HEK293T (cell line): ENCODE measurements around the gene DUSP10.

ENCODE experiments used
- BHLHE40 ChIP-seq: fragments of 450-650 bp; IDR thresholded peaks from 2 replicates; pipeline ENCODE4 v1.6.1; 2016; ENCODE audit warnings: mild to moderate bottlenecking, moderate library complexity, borderline replicate concordance
- ELF4 ChIP-seq: fragments of 450-650 bp; IDR thresholded peaks from 2 replicates; pipeline ENCODE4 v1.6.1; 2017; ENCODE audit warnings: antibody characterized with exemption
- FOXA1 ChIP-seq: fragments of 450-650 bp; IDR thresholded peaks from 2 replicates; pipeline ENCODE4 v1.6.1; 2016; ENCODE audit warnings: mild to moderate bottlenecking
- FOXM1 ChIP-seq: fragments of 450-650 bp; IDR thresholded peaks from 2 replicates; pipeline ENCODE4 v1.6.1; 2017; ENCODE audit warnings: mild to moderate bottlenecking, borderline replicate concordance
- LEF1 ChIP-seq: fragments of 450-650 bp; IDR thresholded peaks from 2 replicates; pipeline ENCODE4 v1.6.1; 2017; ENCODE audit warnings: mild to moderate bottlenecking, borderline replicate concordance
- NFRKB ChIP-seq: fragments of 450-650 bp; IDR thresholded peaks from 2 replicates; pipeline ENCODE4 v1.6.1; 2016; ENCODE audit warnings: mild to moderate bottlenecking, moderate library complexity
- SP1 ChIP-seq: fragments of 450-650 bp; IDR thresholded peaks from 2 replicates; pipeline ENCODE4 v1.6.1; 2017
- SUZ12 ChIP-seq: fragments of 450-650 bp; IDR thresholded peaks from 2 replicates; pipeline ENCODE4 v1.6.1; 2016; ENCODE audit warnings: mild to moderate bottlenecking
- TARDBP ChIP-seq: fragments of 450-650 bp; IDR thresholded peaks from 2 replicates; pipeline ENCODE4 v1.6.1; 2016
- TF ChIP-seq, protein P1 (sequence below): fragments of 450-650 bp; IDR thresholded peaks from 2 replicates; pipeline ENCODE4 v1.6.1; 2016

DNA sequence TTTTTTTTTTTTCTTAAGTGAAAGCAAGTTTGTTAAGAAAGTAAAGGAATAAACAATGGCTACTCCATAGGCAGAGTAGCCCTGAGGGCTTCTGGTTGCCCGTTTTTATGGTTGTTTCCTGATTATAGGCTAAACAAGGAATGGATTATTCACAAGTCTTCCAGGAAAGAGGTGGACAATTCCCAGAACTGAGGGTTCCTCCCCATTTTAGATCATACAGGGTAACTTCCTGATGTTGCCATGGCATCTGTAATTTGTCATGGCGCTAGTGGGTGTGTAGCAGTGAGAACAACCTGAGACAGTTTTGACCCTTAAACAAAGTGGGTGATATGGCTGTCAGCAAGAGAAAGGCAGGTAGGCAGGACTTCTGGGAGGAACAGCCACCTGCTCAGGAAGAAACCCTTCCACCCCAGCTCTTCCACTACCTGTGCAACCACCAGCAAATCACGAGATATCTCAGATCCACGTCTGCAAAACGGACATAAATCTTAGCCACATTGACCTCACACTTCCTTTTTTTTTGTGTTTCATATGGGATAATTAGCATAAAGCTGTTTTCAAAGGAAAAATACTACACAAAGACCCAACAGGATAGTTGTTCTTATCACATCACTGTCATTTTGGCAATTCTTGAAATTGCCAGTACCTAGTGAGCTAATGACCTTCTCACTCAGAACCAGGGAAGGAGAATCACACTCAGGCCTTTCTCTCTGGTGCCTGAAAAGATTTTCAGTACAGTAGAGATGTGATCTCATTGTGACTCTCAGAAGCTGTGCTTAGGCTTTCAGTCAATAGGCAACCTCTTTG, 34.8 kb upstream of the DUSP10 start:
- TF ChIP-seq BHLHE40 (no peak), SUZ12 (no peak), NFRKB (no peak), ELF4 (no peak), SP1 (no peak), FOXM1 (no peak), LEF1 (no peak), FOXA1 (no peak), TARDBP (no peak)
- TF ChIP-seq, protein P1, sequence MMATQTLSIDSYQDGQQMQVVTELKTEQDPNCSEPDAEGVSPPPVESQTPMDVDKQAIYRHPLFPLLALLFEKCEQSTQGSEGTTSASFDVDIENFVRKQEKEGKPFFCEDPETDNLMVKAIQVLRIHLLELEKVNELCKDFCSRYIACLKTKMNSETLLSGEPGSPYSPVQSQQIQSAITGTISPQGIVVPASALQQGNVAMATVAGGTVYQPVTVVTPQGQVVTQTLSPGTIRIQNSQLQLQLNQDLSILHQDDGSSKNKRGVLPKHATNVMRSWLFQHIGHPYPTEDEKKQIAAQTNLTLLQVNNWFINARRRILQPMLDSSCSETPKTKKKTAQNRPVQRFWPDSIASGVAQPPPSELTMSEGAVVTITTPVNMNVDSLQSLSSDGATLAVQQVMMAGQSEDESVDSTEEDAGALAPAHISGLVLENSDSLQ: no peak
